ENCODE results near the gene ATXN10.
"Not testable (repeated sequence)": the region's sequence is repeated elsewhere in the genome, so short reads cannot be mapped to it uniquely, and the experiment has no call there.

Gene ATXN10

GRCh38 chr22:45709060-45709739 lies 37.6 kb downstream of the ATXN10 start:
- DNase-seq (ENCODE audit: low read depth), result no peak

- no peak for DNase-seq (ENCODE audit: low read depth)
Observed at GRCh38 chr22:45709866-45710265, 38.2 kb downstream of the ATXN10 start.

- no peak for DNase-seq (ENCODE audit: low read depth)
Observed at GRCh38 chr22:45710469-45710868, 38.8 kb downstream of the ATXN10 start.

- DNase-seq (ENCODE audit: low read depth), result not testable (repeated sequence)
Observed at GRCh38 chr22:45714390-45714789, 42.8 kb downstream of the ATXN10 start.

GRCh38 chr22:45717789-45718188 lies 46.2 kb downstream of the ATXN10 start:
- no peak for DNase-seq (ENCODE audit: low read depth)

DNA sequence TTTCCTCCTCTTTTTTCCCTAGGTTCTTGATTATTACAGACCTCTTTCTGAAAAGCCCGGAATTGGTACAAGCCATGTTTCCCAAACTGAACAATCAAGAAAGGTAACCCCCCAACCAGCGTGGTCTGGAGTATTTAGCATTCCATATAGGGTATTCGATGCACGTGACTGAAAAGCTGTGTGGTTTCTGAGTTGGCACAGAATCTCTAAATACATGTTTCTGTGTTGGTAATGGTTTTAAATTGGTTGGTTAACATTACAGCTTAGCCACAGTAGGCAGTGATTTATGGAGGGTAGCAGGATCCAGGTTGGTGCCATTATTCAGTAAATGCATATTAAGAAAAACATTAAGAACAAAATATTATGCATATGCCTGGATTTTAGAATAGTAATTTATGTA lies 46.8 kb downstream of the ATXN10 start:
- no peak for DNase-seq (ENCODE audit: low read depth)

- no peak for DNase-seq (ENCODE audit: low read depth)
Observed at GRCh38 chr22:45720839-45721378, 49.3 kb downstream of the ATXN10 start.

GRCh38 chr22:45722006-45722405 lies 50.4 kb downstream of the ATXN10 start:
- DNase-seq (ENCODE audit: low read depth), result no peak

- DNase-seq (ENCODE audit: low read depth), result no peak
Observed at GRCh38 chr22:45726081-45726480, 54.4 kb downstream of the ATXN10 start.

DNA sequence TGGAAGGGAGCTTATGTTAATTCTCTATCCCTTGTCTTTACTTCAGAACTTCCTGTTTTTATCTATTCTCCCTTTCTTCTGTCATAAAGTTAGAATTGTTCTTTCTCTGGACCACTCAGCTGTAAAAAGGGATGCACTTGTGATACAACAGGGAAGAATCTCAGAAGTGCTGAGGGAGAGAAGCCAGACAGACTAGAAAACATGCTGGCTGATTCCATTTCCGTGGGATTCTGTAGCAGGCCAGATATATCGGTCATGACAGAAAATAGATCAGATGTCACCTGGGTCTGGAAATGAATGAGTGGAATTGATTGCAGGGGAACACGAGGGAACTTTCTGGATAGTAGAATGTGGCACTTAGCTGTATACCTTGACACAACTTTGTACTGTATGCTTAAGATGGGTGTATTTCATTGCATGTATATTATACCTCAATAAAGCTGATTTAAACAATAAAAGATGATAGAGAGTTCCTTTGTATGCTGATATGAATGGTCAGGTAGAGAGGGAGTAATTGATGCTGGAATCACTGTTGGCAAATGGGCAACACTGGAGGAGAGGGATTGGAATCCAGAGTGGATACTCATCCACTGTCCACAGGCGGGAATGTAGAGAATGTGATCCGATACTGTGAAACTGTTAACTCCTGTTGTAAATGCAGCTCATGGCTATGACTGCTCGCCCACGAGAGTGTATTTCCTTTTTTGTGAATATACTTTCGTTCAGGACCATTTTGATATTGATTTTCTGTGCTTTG lies 59.6 kb downstream of the ATXN10 start:
- no peak for DNase-seq (ENCODE audit: low read depth)

- no peak for DNase-seq (ENCODE audit: low read depth)
Observed at GRCh38 chr22:45731798-45732495, 60.3 kb downstream of the ATXN10 start.

DNA sequence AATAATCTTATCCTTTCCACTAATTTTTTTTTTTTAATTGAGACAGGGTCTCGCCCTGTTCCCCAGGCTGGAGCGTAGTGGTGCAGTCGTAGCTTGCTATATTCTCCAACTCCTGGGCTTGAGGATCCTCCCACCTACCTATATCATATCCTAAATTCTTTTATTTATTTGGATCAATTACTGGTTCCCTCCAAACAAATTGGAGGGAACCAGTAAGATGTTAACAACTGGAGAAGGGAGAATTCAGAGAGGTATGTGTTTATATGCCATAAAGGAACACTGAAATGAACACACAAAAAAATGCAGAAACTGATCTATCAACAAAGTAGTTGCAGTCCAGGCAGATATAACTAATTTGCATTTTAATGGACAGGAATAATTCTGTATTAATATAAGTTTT lies 63.6 kb downstream of the ATXN10 start:
- no peak for DNase-seq (ENCODE audit: low read depth)

GRCh38 chr22:45738206-45738605 lies 66.6 kb downstream of the ATXN10 start:
- no peak for DNase-seq (ENCODE audit: low read depth)

DNA sequence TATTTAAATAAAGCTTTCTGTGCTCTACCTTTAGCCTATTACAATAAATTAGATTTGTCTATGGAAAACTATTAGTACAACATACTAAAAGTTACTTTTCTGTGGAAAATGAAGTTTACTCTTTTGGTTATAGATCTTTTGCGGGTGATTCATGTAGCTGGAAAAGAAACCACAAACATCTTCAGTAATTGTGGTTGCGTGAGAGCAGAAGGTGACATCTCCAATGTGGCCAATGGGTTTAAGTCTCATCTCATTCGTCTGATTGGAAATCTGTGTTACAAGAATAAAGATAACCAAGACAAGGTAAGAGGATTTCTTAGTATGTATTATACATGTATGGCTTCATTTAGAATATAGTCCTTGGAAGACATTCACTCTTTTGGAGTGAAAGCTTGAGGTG lies 68.6 kb downstream of the ATXN10 start:
- DNase-seq (ENCODE audit: low read depth), result no peak

DNA sequence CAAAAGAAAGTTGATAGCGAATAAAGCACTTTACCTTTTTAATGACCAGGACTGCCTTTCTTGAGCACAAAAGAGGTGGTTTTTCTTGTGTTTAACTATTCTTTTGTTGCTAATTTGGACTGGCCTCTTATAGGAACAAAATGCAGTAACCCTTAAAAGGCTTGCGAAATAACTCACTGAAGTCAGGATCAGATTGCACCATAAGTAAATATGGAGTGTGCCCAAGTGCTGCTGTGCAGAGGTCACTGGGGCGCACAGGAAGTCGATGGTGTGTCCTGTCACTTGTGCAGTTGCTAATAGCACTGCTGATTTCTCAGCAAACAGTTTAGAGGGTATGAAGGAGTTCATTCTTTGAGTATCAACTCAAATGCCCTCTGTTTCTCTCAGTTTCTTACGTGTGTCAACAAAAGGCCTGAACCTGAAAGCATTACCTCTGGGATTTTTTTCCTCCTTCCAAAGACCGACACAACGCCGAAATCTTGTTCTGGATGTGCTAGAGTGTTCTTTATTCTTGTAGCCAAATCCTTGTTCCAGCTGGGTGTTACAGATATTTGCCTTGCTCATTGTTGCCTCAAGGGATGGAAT lies 71.3 kb downstream of the ATXN10 start:
- no peak for DNase-seq (ENCODE audit: low read depth)

DNA sequence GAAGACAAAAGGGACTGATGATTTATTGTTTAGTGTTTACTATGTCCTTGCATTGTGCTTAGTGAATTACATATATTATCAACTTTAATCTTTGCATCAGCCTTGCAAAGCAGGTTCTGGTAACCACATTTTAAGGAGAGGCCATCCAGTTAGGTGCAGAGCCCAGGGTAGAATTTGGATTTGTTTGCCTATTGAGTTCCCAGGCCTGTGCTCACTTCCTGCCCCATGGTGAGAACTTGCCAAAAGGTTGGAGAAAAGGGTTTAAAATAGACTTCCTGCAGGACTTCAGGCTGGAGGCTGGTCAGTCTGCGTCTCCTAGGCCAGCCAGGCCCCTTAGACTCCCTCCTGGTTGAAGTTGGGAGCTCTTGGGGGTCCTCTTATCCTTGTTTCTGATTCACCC lies 72.1 kb downstream of the ATXN10 start:
- no peak for DNase-seq (ENCODE audit: low read depth)

GRCh38 chr22:45744442-45744841 lies 72.8 kb downstream of the ATXN10 start:
- DNase-seq (ENCODE audit: low read depth), result no peak

DNA sequence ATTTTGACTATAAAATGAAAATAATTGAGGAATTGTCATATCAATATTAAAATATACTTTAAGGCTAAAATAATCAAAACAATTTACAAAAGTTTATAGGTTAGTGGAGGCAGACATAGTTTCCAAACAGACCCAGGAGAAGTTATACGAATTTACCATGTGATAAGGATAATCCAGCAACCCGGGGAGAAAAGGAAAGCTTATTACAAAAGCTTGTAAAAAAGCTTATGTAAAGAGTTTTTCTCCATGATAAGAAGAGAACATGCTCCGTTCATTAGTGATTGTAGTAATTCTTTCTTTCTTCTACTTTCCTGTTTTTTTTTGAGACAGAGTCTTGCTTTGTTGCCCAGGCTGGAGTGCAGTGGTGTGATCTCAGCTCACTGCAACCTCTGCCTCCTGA lies 79.0 kb downstream of the ATXN10 start:
- DNase-seq (ENCODE audit: low read depth), result no peak

DNA sequence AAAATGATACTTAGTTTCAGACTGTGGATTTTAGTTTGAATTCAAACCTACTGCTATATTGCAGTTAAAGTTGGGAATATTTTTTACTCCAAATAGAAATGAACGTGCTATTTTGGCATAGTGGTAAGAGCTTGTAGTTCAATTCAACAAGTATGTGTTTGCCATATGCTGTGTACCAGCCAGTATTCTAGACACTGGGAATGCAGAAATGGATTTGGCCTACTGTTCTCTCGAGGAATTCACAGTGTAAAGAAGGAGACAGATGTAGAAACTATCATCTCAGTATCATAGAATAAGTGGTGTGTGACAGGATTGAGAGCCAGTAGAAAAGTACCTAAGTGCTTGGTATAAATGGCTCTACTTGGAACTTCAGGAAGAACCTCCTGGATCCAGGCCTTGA lies 80.4 kb downstream of the ATXN10 start:
- DNase-seq (ENCODE audit: low read depth), result no peak

GRCh38 chr22:45754822-45755221 lies 83.2 kb downstream of the ATXN10 start:
- DNase-seq (ENCODE audit: low read depth), result no peak

DNA sequence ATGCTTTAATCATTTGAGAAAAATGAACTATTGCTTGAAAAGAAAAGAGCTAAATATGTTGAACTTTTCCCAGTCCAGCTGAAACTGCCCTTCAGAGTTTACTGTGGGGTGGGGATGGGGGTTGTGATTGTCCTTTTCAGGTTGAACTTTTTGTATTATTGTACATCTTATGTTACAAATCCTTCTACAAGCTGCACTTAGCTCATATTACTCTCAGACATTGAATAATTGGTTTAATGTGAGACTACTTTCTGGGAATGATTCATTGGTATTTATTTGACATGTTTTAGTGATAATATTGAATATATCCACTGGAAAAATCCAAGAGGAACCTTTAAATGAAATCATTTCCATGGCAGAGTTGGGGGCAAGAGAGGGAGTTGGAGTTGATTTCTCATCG lies 84.9 kb downstream of the ATXN10 start:
- no peak for DNase-seq (ENCODE audit: low read depth)

DNA sequence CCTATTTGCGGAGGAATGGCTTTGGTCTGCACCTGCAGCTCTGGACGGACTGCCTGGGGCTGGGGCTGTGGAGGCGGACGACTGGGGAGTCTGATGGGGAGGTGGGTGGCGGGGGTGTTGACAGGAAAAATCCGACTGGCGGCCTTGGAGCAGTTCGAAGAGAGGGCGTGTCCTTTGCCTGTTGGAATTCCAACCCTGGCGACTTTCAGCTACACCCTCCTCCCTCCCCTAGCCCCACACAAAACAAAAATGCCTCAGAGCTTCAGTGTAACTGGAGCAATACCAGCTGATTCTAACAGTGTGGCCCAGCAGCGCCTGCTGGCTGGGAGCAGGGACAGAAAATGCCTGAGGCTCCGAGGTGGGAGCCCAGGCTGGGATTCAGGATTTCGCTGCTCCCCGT lies 85.4 kb downstream of the ATXN10 start:
- no peak for DNase-seq (ENCODE audit: low read depth)

GRCh38 chr22:45757936-45758335 lies 86.3 kb downstream of the ATXN10 start:
- DNase-seq (ENCODE audit: low read depth), result no peak

All from stimulated activated CD8-positive, alpha-beta memory T cell treated with anti-CD3 and anti-CD28 coated beads, Interleukin-15, amount 100 ng/mL, for 24 hours (primary cell).